ENCODE measurements around the gene SNX17. TPM values are rescaled to one million over a fixed set of nuclear protein-coding genes. Genes with fewer than 3 reads are reported as not detected.
"Not testable (repeated sequence)": the region's sequence is repeated elsewhere in the genome, so short reads cannot be mapped to it uniquely, and the experiment has no call there.

SNX17 gene
- polyA plus RNA-seq, 1 experiment, result 123 TPM

- no peaks in the 10 kb centered on the region for H3K9me3 ChIP-seq (ENCODE audit: control insufficient read depth, insufficient read depth, low read length)
- no peak for TF ChIP-seq CTCF (IDR thresholded peaks at IDR 0.05; ENCODE audit: low read depth, low read length)
- ChIA-PET POLR2A (no interaction called here), CTCF (interaction anchor here (1.4 kb wide), 2 partner anchors 14 to 261 kb away, joined by 5 read pairs; no protein-coding TSS in a partner anchor)
- no peak for DNase-seq (ENCODE audit: low read depth, low spot score)
- H3K27ac ChIP-seq (ENCODE audit: low read depth, low read length), result no peak overlapping the region
- H3K27me3 ChIP-seq (ENCODE audit: control insufficient read depth, insufficient read depth, low read length), result no peaks in the 10 kb centered on the region
- no peak overlapping the region for H3K4me3 ChIP-seq (ENCODE audit: low read depth, low read length)
These were observed 51.3 kb downstream of the SNX17 start for GRCh38 chr2:27421660-27422250.

GRCh38 chr2:27422958-27423357, 52.5 kb downstream of the SNX17 start:
- no peak for TF ChIP-seq CTCF (IDR thresholded peaks at IDR 0.05; ENCODE audit: low read depth, low read length)
- CTCF ChIA-PET, result no interaction called here
- H3K27me3 ChIP-seq (ENCODE audit: control insufficient read depth, insufficient read depth, low read length), result no peaks in the 10 kb centered on the region

GRCh38 chr2:27425039-27425438, 54.6 kb downstream of the SNX17 start:
- POLR2A ChIA-PET, result interaction anchor here (2.0 kb wide), 1 partner anchor 16 kb away, joined by 8 read pairs; the partner anchor contains the start of gene PPM1G
- H3K4me3 ChIP-seq (ENCODE audit: low read depth, low read length); CTCF ChIA-PET; H3K27ac ChIP-seq (ENCODE audit: low read depth, low read length); H3K27me3 ChIP-seq (ENCODE audit: control insufficient read depth, insufficient read depth, low read length); H3K9me3 ChIP-seq (ENCODE audit: control insufficient read depth, insufficient read depth, low read length); DNase-seq (ENCODE audit: low read depth, low spot score): not testable (repeated sequence)

More at GRCh38 chr2:27422958-27423357, 52.5 kb downstream of the SNX17 start:
- H3K9me3 ChIP-seq (ENCODE audit: control insufficient read depth, insufficient read depth, low read length), result no peaks in the 10 kb centered on the region
- no peak overlapping the region for H3K4me3 ChIP-seq (ENCODE audit: low read depth, low read length)
- DNase-seq (ENCODE audit: low read depth, low spot score), result no peak
- POLR2A ChIA-PET, result no interaction called here
- H3K27ac ChIP-seq (ENCODE audit: low read depth, low read length), result no peak overlapping the region

Other genes with a start within 250 kb of the SNX17 start
- gene ABHD1, start 246.8 kb upstream of the SNX17 start, polyA plus RNA-seq (2011; rRNA removed), result 0.10 TPM in 1 of 2 replicates, not detected in the other
- 44.9 and 57.3 TPM in 2 replicates for gene PREB, start 236.0 kb upstream of the SNX17 start, polyA plus RNA-seq (2011; rRNA removed)
- gene PRR30, start 231.2 kb upstream of the SNX17 start, polyA plus RNA-seq (2011; rRNA removed), result not detected in 2 replicates
- gene TCF23, start 221.6 kb upstream of the SNX17 start, polyA plus RNA-seq (2011; rRNA removed), result not detected in 2 replicates
- gene ATRAID, start 158.6 kb upstream of the SNX17 start, polyA plus RNA-seq (2011; rRNA removed), result 219 and 233 TPM in 2 replicates
- 22.0 and 23.2 TPM in 2 replicates for gene SLC5A6, start 158.3 kb upstream of the SNX17 start, polyA plus RNA-seq (2011; rRNA removed)
- gene CAD, start 153.2 kb upstream of the SNX17 start, polyA plus RNA-seq (2011; rRNA removed), result 17.8 and 23.4 TPM in 2 replicates
- gene SLC30A3, start 107.6 kb upstream of the SNX17 start, polyA plus RNA-seq (2011; rRNA removed), result 0.04 and 0.07 TPM in 2 replicates
- not detected in 2 replicates for gene DNAJC5G, start 95.2 kb upstream of the SNX17 start, polyA plus RNA-seq (2011; rRNA removed)
- gene TRIM54, start 88.2 kb upstream of the SNX17 start, polyA plus RNA-seq (2011; rRNA removed), result 0.05 TPM in 1 of 2 replicates, not detected in the other
- 0.40 TPM in 1 of 2 replicates, not detected in the other for gene UCN, start 62.2 kb upstream of the SNX17 start, polyA plus RNA-seq (2011; rRNA removed)
- 183 and 191 TPM in 2 replicates for gene MPV17, start 47.5 kb upstream of the SNX17 start, polyA plus RNA-seq (2011; rRNA removed)
- 39.0 TPM in 2 replicates for gene GTF3C2, start 13.9 kb upstream of the SNX17 start, polyA plus RNA-seq (2011; rRNA removed)
- 43.0 and 52.2 TPM in 2 replicates for gene EIF2B4, start 278 bp upstream of the SNX17 start, polyA plus RNA-seq (2011; rRNA removed)
- 7.4 and 11.1 TPM in 2 replicates for gene ZNF513, start 10.1 kb downstream of the SNX17 start, polyA plus RNA-seq (2011; rRNA removed)
- 48.6 and 49.5 TPM in 2 replicates for gene PPM1G, start 39.0 kb downstream of the SNX17 start, polyA plus RNA-seq (2011; rRNA removed)
- 181 and 182 TPM in 2 replicates for gene NRBP1, start 58.0 kb downstream of the SNX17 start, polyA plus RNA-seq (2011; rRNA removed)
- gene KRTCAP3, start 71.8 kb downstream of the SNX17 start, polyA plus RNA-seq (2011; rRNA removed), result 0.32 and 0.60 TPM in 2 replicates
- 20.4 and 24.8 TPM in 2 replicates for gene IFT172, start 119.1 kb downstream of the SNX17 start, polyA plus RNA-seq (2011; rRNA removed)
- 12.3 and 12.4 TPM in 2 replicates for gene FNDC4, start 124.6 kb downstream of the SNX17 start, polyA plus RNA-seq (2011; rRNA removed)
- gene GCKR, start 126.2 kb downstream of the SNX17 start, polyA plus RNA-seq (2011; rRNA removed), result 0.14 and 0.36 TPM in 2 replicates
- 51.4 and 63.7 TPM in 2 replicates for gene ZNF512, start 212.4 kb downstream of the SNX17 start, polyA plus RNA-seq (2011; rRNA removed)